ENCODE results near the gene CHST14. TPM values are rescaled to one million over a fixed set of nuclear protein-coding genes. Genes with fewer than 3 reads are reported as not detected.

CHST14 gene
- total RNA-seq, 4 donors from 2014 or later, result 0.83 to 3.5 (median 2.6) TPM

DNA sequence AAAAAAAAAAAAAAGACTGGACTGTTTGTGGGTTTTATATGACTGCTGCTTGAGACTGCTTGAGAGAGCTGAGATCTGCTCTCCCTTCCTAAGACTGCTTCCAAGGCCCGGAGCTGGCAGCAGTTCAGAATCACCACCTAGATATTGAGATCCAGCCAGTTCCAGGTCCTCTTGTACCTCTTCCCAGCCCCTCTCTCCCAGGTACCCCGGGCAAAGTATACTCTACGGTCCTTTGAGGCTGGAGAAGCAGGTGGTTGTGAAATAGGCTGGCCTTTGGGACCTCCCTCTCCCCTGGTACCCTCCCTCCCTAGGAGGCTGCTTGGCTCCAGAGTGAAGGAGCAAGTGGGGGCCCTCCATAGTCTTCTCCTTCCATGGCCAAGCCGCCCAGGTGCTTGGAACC, 42.6 kb upstream of the CHST14 start:
- no peaks in the 10 kb centered on the region for H3K4me1 ChIP-seq
- no peaks in the 10 kb centered on the region for H3K27me3 ChIP-seq
- DNase-seq, result no peak
- no peak overlapping the region for H3K4me3 ChIP-seq
- H3K27ac ChIP-seq, result no peak overlapping the region
- no peaks in the 10 kb centered on the region for H3K9me3 ChIP-seq
- H3K36me3 ChIP-seq, result no peaks in the 10 kb centered on the region
- TF ChIP-seq CTCF (IDR thresholded peaks at IDR 0.05) (no peak), POLR2A (IDR thresholded peaks at IDR 0.05) (no peak)

DNA sequence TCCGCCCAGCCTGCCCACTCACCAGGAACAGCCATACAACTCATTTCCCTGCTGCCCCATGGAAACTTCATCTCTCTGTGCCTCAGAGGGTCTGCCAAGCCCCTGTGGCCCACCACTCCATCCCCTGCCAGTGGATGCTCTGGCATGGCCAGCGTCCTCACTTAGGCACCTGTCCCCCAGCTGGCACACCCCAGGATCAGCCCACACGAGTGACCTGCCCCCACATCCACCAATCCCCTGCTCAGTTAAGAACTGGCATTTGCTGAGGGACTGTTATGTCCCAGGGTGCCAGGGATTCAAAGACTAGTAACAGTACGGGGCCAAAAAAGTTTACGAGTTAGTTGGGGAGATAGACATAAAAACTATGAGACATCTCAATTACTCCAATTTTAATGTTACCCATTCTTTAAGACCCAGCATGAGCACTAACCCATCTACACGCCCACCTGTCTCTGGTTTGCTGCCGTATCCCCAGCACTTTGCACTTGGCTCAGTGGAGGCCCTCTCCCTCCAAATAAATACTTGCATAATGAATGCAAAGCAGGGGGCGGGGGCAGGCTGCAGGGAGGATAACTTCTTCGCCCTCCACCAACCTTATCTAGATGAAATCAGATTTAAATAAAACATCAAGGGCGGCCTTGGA, 41.6 kb upstream of the CHST14 start:
- no peak overlapping the region for H3K27ac ChIP-seq
- TF ChIP-seq CTCF (IDR thresholded peaks at IDR 0.05), result no peak
- TF ChIP-seq POLR2A (IDR thresholded peaks at IDR 0.05), result no peak
- no peaks in the 10 kb centered on the region for H3K27me3 ChIP-seq
- H3K4me3 ChIP-seq, result no peak overlapping the region
- no peaks in the 10 kb centered on the region for H3K4me1 ChIP-seq
- no peaks in the 10 kb centered on the region for H3K9me3 ChIP-seq
- DNase-seq, result no peak
- no peaks in the 10 kb centered on the region for H3K36me3 ChIP-seq

DNA sequence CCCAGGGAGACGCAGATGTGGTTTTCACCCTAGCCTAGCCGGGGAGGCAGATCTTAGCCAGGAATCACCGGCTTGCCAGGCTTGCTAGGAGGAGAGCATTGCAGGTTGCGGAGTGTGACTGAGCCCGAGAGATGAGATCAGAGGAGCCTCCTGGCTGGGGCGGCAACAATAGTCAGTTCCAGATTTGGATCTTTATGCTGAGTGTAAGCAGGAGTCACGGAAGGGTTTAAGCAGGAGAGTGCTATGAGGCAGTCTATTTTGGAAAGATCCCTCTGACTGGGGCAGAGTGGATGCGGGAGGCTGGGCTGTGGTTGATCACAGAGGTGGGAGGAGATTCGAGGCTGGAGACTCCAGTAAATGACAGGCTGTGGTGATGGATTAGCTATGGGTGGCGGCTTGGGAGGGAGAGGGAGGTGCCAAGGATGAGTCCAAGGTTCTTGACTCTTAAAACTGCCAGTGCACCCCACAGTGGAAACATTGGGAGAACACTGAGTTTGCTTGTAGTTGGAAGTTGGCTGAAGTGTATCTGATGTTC, 40.4 kb upstream of the CHST14 start:
- H3K36me3 ChIP-seq, result no peaks in the 10 kb centered on the region
- H3K4me1 ChIP-seq, result no peaks in the 10 kb centered on the region
- DNase-seq, result no peak
- no peak for TF ChIP-seq POLR2A (IDR thresholded peaks at IDR 0.05)
- no peak for TF ChIP-seq CTCF (IDR thresholded peaks at IDR 0.05)
- H3K27me3 ChIP-seq, result no peaks in the 10 kb centered on the region
- H3K4me3 ChIP-seq, result no peak overlapping the region
- no peaks in the 10 kb centered on the region for H3K9me3 ChIP-seq
- H3K27ac ChIP-seq, result no peak overlapping the region

- H3K4me1 ChIP-seq, result peaks cover 0 to 25% (median 19%) of the 10 kb centered on the region in 4 donors
- H3K4me3 ChIP-seq, result no peak overlapping the region
- H3K9me3 ChIP-seq, result no peaks in the 10 kb centered on the region
- H3K27me3 ChIP-seq, result peaks cover 0 to 8% of the 10 kb centered on the region in 2 donors
- H3K36me3 ChIP-seq, result no peaks in the 10 kb centered on the region
- no peak overlapping the region for H3K27ac ChIP-seq
- DNase-seq, result no peak
- TF ChIP-seq CTCF (IDR thresholded peaks at IDR 0.05) (no peak), POLR2A (IDR thresholded peaks at IDR 0.05) (no peak)
Measured at GRCh38 chr15:40435023-40435709, 35.6 kb upstream of the CHST14 start.

DNA sequence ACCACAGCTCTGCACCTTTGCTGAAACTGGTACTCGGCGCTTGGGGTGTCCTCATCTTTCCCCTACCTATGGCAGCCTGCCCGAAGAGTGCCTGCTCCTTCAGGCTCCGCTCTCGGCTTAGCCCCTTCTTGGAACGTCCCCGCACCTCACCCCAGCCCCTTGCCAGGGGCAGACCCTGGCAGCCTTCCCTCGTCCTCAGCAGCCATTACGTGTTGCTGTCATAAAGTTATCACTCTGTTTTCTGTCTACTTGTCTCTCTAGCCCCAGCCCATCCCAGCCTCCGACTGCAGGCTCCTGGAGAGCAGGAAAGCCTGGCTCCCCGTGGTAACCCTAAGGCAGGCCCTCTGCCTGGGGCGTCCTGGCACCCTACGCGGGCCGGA, 35.1 kb upstream of the CHST14 start:
- Histone ChIP-seq H3K36me3 (no peaks in the 10 kb centered on the region), H3K27ac (no peak overlapping the region), H3K4me1 (peaks cover 0 to 28% (median 19%) of the 10 kb centered on the region in 4 donors), H3K4me3 (peak overlapping the region; percentile 26 to 46 (median 43)), H3K9me3 (no peaks in the 10 kb centered on the region), H3K27me3 (peaks cover 0 to 8% of the 10 kb centered on the region in 2 donors)
- TF ChIP-seq POLR2A (IDR thresholded peaks at IDR 0.05) (no peak), CTCF (IDR thresholded peaks at IDR 0.05) (no peak)
- DNase-seq, result no peak
